Astrocyte (in vitro differentiated cells and primary cell): ENCODE data around the gene DEDD2. TPM values are rescaled to one million over a fixed set of nuclear protein-coding genes. Genes with fewer than 3 reads are reported as not detected.

Experiments used
- DNase-seq: peaks from one replicate; pipeline ENCODE4 v3.0.0-alpha.2; 2010; ENCODE audit warnings: low read depth
- FAIRE-seq: peaks from 2 replicates; lab custom pipeline; 2011; peaks lifted over from hg19 to GRCh38; lab: Jason Lieb, UNC
- H2AFZ ChIP-seq: 2 replicates; pipeline ENCODE4 v1.6.0; 2012; ENCODE audit warnings: low read depth, low read length, inconsistent platforms
- H3K27ac ChIP-seq: 2 replicates; pipeline ENCODE4 v1.5.1; 2011; ENCODE audit warnings: low read depth, low read length, inconsistent platforms
- H3K27me3 ChIP-seq: 2 replicates; pipeline ENCODE4 v1.6.0; 2011; ENCODE audit warnings: low read length, inconsistent platforms; ENCODE audit not compliant: insufficient read depth
- H3K36me3 ChIP-seq: 2 replicates; pipeline ENCODE4 v1.5.1; 2011; ENCODE audit warnings: low read length, inconsistent platforms; ENCODE audit not compliant: insufficient read depth
- H3K4me1 ChIP-seq: 2 replicates; pipeline ENCODE4 v1.5.1; 2011; ENCODE audit warnings: low read length, inconsistent platforms; ENCODE audit not compliant: insufficient read depth
- H3K4me2 ChIP-seq: 2 replicates; pipeline ENCODE4 v1.6.0; 2012; ENCODE audit warnings: low read length, inconsistent platforms
- H3K4me3 ChIP-seq: 2 replicates; pipeline ENCODE4 v1.5.1; 2011; ENCODE audit warnings: low read depth, mild to moderate bottlenecking, low read length, inconsistent platforms; ENCODE audit not compliant: insufficient read depth
- H3K79me2 ChIP-seq: 2 replicates; pipeline ENCODE4 v1.6.0; 2012; ENCODE audit warnings: mild to moderate bottlenecking, low read length, inconsistent platforms; ENCODE audit not compliant: insufficient read depth
- H3K9ac ChIP-seq: 2 replicates; pipeline ENCODE4 v1.6.0; 2012; ENCODE audit warnings: mild to moderate bottlenecking, low read length, inconsistent platforms
- H3K9me3 ChIP-seq: 2 replicates; pipeline ENCODE4 v1.5.1; 2012; ENCODE audit warnings: low read depth, mild to moderate bottlenecking, low read length, inconsistent platforms; ENCODE audit not compliant: insufficient read depth
- H4K20me1 ChIP-seq: 2 replicates; pipeline ENCODE4 v1.6.0; 2012; ENCODE audit warnings: low read length, inconsistent platforms; ENCODE audit not compliant: insufficient read depth
- H3K27ac Mint-ChIP-seq: one replicate; pipeline ENCODE4 v1.8.0; 2021; ENCODE audit warnings: mild to moderate bottlenecking, mixed read lengths; ENCODE audit not compliant: unreplicated experiment
- H3K27me3 Mint-ChIP-seq: one replicate; pipeline ENCODE4 v1.8.0; 2021; ENCODE audit warnings: low read depth, mixed read lengths; ENCODE audit not compliant: unreplicated experiment
- H3K36me3 Mint-ChIP-seq: one replicate; pipeline ENCODE4 v1.8.0; 2021; ENCODE audit warnings: low read depth, mixed read lengths; ENCODE audit not compliant: unreplicated experiment
- H3K4me1 Mint-ChIP-seq: one replicate; pipeline ENCODE4 v1.8.0; 2021; ENCODE audit warnings: low read depth, mixed read lengths; ENCODE audit not compliant: unreplicated experiment
- H3K4me3 Mint-ChIP-seq: one replicate; pipeline ENCODE4 v1.8.0; 2021; ENCODE audit warnings: mild to moderate bottlenecking, moderate library complexity, mixed read lengths; ENCODE audit not compliant: unreplicated experiment
- H3K9me3 Mint-ChIP-seq: one replicate; pipeline ENCODE4 v1.8.0; 2021; ENCODE audit warnings: mild to moderate bottlenecking, mixed read lengths; ENCODE audit not compliant: unreplicated experiment
- CTCF ChIP-seq: IDR thresholded peaks from 2 replicates; pipeline ENCODE4 v1.5.1; 2011; ENCODE audit warnings: low read depth, mild to moderate bottlenecking, inconsistent platforms, low read length, moderate library complexity; ENCODE audit not compliant: insufficient read depth
- EZH2 ChIP-seq: IDR thresholded peaks from 2 replicates; pipeline ENCODE4 v1.6.1; 2012; ENCODE audit warnings: mild to moderate bottlenecking, low read length, inconsistent platforms; ENCODE audit not compliant: insufficient read depth
- total RNA-seq: library from RNA; stranded (reverse); gene quantifications from 2 replicates; pipeline ENCODE4 v1.2.1, GENCODE V29; 2021

Gene DEDD2
- total RNA-seq, 1 donor from 2014 or later: 26.1 TPM

GRCh38 chr19:42233106-42233505, 15.6 kb upstream of the DEDD2 start:
- Histone ChIP-seq H3K27ac (no peak overlapping the region), H3K9ac (no peak overlapping the region), H2AFZ (no peak overlapping the region), H4K20me1 (peaks cover 80% of the 10 kb centered on the region), H3K4me2 (no peak overlapping the region), H3K36me3 (peaks cover 39% of the 10 kb centered on the region), H3K4me3 (no peak overlapping the region), H3K79me2 (peaks cover 51% of the 10 kb centered on the region), H3K9me3 (no peaks in the 10 kb centered on the region), H3K27me3 (no peaks in the 10 kb centered on the region), H3K4me1 (no peaks in the 10 kb centered on the region)
- no peak overlapping the region for H3K4me3 Mint-ChIP-seq
- H3K4me1 Mint-ChIP-seq: peaks cover 7% of the 10 kb centered on the region
- no peaks in the 10 kb centered on the region for H3K9me3 Mint-ChIP-seq
- H3K36me3 Mint-ChIP-seq: peaks cover 34% of the 10 kb centered on the region
- no peak for TF ChIP-seq CTCF
- no peak for TF ChIP-seq EZH2
- peak overlapping the region; percentile 81 for H3K27ac Mint-ChIP-seq
- H3K27me3 Mint-ChIP-seq: no peaks in the 10 kb centered on the region
- no peak for DNase-seq
- FAIRE-seq: no peak

GRCh38 chr19:42232435-42232834, 15.0 kb upstream of the DEDD2 start:
- no peak overlapping the region for H3K27ac ChIP-seq
- no peak overlapping the region for H3K9ac ChIP-seq
- no peak overlapping the region for H3K27ac Mint-ChIP-seq
- no peaks in the 10 kb centered on the region for H3K9me3 Mint-ChIP-seq
- H4K20me1 ChIP-seq: peaks cover 85% of the 10 kb centered on the region
- H3K9me3 ChIP-seq: no peaks in the 10 kb centered on the region
- no peak overlapping the region for H2AFZ ChIP-seq
- no peaks in the 10 kb centered on the region for H3K4me1 ChIP-seq
- peaks cover 42% of the 10 kb centered on the region for H3K36me3 ChIP-seq
- H3K4me2 ChIP-seq: no peak overlapping the region
- H3K27me3 Mint-ChIP-seq: no peaks in the 10 kb centered on the region
- TF ChIP-seq EZH2 (no peak), CTCF (no peak)
- H3K4me1 Mint-ChIP-seq: peaks cover 7% of the 10 kb centered on the region
- H3K4me3 Mint-ChIP-seq: no peak overlapping the region
- DNase-seq: no peak
- no peak for FAIRE-seq
- no peaks in the 10 kb centered on the region for H3K27me3 ChIP-seq
- no peak overlapping the region for H3K4me3 ChIP-seq
- H3K79me2 ChIP-seq: peaks cover 55% of the 10 kb centered on the region
- peaks cover 38% of the 10 kb centered on the region for H3K36me3 Mint-ChIP-seq

- no peak overlapping the region for H3K27ac ChIP-seq
- H3K36me3 ChIP-seq: peaks cover 46% of the 10 kb centered on the region
- no peaks in the 10 kb centered on the region for H3K9me3 ChIP-seq
- no peak overlapping the region for H3K4me2 ChIP-seq
- Mint-ChIP-seq H3K4me3 (no peak overlapping the region), H3K36me3 (peaks cover 41% of the 10 kb centered on the region), H3K4me1 (peaks cover 15% of the 10 kb centered on the region), H3K9me3 (no peaks in the 10 kb centered on the region), H3K27ac (no peak overlapping the region), H3K27me3 (no peaks in the 10 kb centered on the region)
- peaks cover 8% of the 10 kb centered on the region for H3K4me1 ChIP-seq
- DNase-seq: no peak
- FAIRE-seq: no peak
- H3K4me3 ChIP-seq: no peak overlapping the region
- TF ChIP-seq CTCF (no peak), EZH2 (no peak)
- no peak overlapping the region for H2AFZ ChIP-seq
- peaks cover 61% of the 10 kb centered on the region for H3K79me2 ChIP-seq
- no peak overlapping the region for H3K9ac ChIP-seq
- H4K20me1 ChIP-seq: peaks cover 93% of the 10 kb centered on the region
- H3K27me3 ChIP-seq: no peaks in the 10 kb centered on the region
Measured at GRCh38 chr19:42230571-42230970, 13.1 kb upstream of the DEDD2 start.
